ENCODE data around the gene ACSBG1. TPM values are rescaled to one million over a fixed set of nuclear protein-coding genes. Genes with fewer than 3 reads are reported as not detected.

The ACSBG1 gene
- total RNA-seq, 3 donors from 2014 or later, result not detected

GRCh38 chr15:78206326-78207109, 27.8 kb downstream of the ACSBG1 start:
- no peak for DNase-seq
- Mint-ChIP-seq H3K36me3 (ENCODE audit: insufficient read depth) (no peaks in the 10 kb centered on the region), H3K4me1 (ENCODE audit: low read depth) (no peaks in the 10 kb centered on the region), H3K4me3 (no peak overlapping the region), H3K9me3 (no peaks in the 10 kb centered on the region), H3K27me3 (ENCODE audit: low read depth) (no peaks in the 10 kb centered on the region)
- ATAC-seq, result no peak

- Mint-ChIP-seq H3K4me3 (no peak overlapping the region), H3K36me3 (ENCODE audit: insufficient read depth) (no peaks in the 10 kb centered on the region), H3K4me1 (ENCODE audit: low read depth) (no peaks in the 10 kb centered on the region), H3K9me3 (no peaks in the 10 kb centered on the region), H3K27me3 (ENCODE audit: low read depth) (no peaks in the 10 kb centered on the region)
- DNase-seq, result no peak
- ATAC-seq, result no peak
These were observed 28.5 kb downstream of the ACSBG1 start for GRCh38 chr15:78205856-78206255.

DNA sequence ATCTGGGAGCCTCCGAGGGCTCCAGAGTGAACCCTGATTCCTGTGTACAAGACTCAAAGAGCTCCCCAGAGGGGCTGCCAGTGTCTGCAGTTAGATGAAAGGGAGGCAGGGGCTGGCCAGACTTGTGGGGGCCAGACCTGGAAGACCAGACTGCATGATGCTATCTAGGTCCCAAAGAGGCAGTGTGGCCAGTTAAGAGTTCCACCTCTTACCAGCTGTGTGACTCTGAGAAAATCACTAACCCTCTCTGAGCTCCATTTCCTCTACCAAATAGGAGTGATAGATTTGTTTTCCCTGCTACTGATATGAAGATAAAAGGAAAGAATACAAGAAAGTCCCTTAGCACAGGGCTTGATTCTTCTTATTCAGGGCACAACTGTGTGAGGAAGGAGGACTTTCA, 29.0 kb downstream of the ACSBG1 start:
- DNase-seq, result no peak
- no peaks in the 10 kb centered on the region for H3K36me3 Mint-ChIP-seq (ENCODE audit: insufficient read depth)
- H3K4me1 Mint-ChIP-seq (ENCODE audit: low read depth), result no peaks in the 10 kb centered on the region
- no peaks in the 10 kb centered on the region for H3K27me3 Mint-ChIP-seq (ENCODE audit: low read depth)
- no peaks in the 10 kb centered on the region for H3K9me3 Mint-ChIP-seq
- H3K4me3 Mint-ChIP-seq, result no peak overlapping the region
- ATAC-seq, result no peak

- Mint-ChIP-seq H3K36me3 (ENCODE audit: insufficient read depth) (no peaks in the 10 kb centered on the region), H3K4me1 (ENCODE audit: low read depth) (no peaks in the 10 kb centered on the region)
These were observed 29.7 kb downstream of the ACSBG1 start for GRCh38 chr15:78204351-78205309.

DNA sequence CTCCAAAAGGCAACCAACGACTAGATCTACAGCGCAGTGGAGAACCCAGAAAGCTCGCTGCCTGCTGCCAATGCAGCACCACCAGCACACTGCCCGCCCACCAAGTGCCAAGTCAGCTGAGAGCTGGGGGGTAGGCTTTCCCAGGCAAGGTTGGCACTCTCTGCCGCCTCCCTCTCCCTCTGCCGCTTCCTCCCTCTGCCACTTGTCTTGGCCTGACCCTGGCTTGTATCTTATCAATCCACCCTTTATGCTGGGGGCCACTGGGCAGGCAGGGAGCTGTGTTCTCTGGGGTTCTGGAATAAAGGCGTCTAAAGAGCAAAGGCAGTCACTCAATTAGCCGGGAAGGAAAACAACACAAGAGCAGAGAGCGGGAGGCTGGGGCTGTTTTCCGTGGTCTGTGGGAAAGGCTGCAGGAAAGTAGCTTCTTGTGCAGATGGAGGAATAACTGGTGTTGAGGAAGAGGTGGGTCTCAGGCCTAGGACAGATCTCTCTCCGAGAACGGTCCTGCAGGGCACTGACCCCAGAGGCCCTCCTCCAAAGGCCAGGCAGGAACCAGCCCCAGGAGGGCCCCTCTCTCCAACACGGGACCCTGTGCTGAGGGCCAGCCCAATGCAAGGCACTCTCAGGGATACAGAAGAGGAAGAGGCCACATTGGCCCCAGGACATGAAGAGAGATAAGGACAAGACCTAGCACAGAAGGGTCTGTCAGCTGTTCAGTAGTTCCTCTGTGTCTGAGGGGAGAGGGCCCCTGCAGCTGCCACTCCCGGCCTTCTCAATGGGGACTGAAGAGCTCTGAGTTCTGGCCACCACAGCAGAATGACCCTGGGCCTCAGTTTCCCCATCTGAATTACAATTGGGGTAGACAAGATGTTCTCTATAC, 30.8 kb downstream of the ACSBG1 start:
- DNase-seq, result no peak
- H3K27me3 Mint-ChIP-seq (ENCODE audit: low read depth), result no peaks in the 10 kb centered on the region
- no peak for ATAC-seq
- H3K36me3 Mint-ChIP-seq (ENCODE audit: insufficient read depth), result no peaks in the 10 kb centered on the region
- no peak overlapping the region for H3K4me3 Mint-ChIP-seq
- H3K4me1 Mint-ChIP-seq (ENCODE audit: low read depth), result no peaks in the 10 kb centered on the region
- no peaks in the 10 kb centered on the region for H3K9me3 Mint-ChIP-seq

More at GRCh38 chr15:78204351-78205309, 29.7 kb downstream of the ACSBG1 start:
- no peak overlapping the region for H3K4me3 Mint-ChIP-seq
- no peaks in the 10 kb centered on the region for H3K27me3 Mint-ChIP-seq (ENCODE audit: low read depth)
- ATAC-seq, result no peak
- no peak for DNase-seq
- no peaks in the 10 kb centered on the region for H3K9me3 Mint-ChIP-seq

DNA sequence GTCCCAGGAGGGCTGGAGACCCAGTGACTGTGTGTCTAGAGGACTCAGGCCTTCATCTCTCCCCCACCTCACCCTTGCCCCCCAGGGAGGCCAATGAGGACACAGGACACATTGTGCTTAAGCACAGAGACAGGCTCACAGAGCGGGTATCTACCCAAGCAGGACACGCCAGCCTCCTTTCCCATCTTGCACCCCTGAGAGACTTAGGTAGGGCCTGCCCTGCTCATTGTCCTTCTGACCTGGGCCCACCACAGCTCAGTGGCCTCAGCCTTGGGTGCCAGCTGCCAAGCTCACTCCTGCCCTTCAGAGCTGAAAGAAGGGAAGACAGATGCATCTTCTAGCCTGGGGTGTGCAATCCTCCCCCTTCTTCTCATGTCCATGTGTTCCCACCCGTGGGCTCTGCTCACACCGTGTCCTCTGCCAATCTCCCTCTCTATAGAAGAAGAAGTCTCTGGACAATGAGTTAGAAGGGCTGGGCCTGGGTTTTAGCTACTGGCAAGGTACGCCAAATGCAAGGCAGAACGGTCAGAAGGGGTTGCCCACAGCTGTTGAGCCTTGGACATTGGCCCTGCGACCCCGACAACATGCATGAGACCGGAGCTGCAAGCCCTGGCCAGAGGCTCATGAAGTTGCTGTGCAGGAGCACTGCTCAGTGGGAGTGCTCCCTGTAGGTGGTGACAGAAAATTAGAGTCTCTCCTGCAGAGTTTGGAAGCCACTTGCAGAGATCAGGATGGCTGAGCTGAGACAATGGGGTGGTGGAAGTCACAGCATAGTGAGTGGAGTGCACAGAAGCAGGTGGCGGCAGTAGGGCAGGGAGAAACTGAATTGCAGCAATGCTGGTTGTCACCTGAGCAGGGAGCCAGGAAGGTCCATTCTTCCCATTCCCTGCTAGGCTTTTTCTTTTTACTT, 32.8 kb downstream of the ACSBG1 start:
- Mint-ChIP-seq H3K4me1 (ENCODE audit: low read depth) (no peaks in the 10 kb centered on the region), H3K4me3 (no peak overlapping the region), H3K9me3 (no peaks in the 10 kb centered on the region), H3K36me3 (ENCODE audit: insufficient read depth) (no peaks in the 10 kb centered on the region), H3K27me3 (ENCODE audit: low read depth) (no peaks in the 10 kb centered on the region)
- ATAC-seq (no peak), DNase-seq (no peak)

DNA sequence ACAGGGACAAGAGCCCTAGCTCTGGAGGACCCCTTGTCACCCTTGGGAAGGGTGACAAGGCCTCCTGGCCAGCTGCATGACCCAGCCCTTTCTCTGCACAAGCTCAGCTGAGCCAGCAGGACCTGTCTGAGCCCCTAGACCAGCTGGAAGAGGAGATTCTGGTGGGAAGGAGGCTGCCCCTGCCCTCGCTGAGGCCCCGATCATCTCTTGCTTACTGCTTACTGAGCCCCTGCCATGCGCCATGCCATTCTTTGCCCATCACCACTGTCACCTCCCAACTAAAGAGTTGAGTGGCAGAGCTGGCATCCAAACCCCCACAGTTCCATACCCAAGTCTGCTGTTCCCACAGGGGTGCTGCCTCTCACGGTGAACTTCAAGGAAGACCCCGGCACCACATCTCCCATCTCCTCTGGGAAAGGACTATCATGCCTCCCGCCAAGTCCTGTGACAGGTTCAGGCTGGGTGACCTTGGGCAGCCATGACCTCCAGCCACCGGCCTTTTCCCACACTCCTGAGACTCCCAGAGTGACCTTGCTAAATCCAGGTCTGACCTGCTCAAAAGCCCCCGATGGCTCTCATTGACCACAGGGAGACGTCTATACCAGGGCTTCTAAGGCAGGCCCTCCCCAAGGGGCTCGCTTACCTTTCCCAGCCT, 34.0 kb downstream of the ACSBG1 start:
- H3K9me3 Mint-ChIP-seq, result no peaks in the 10 kb centered on the region
- H3K4me3 Mint-ChIP-seq, result no peak overlapping the region
- DNase-seq (no peak), ATAC-seq (no peak)
- H3K27me3 Mint-ChIP-seq (ENCODE audit: low read depth), result no peaks in the 10 kb centered on the region
- no peaks in the 10 kb centered on the region for H3K36me3 Mint-ChIP-seq (ENCODE audit: insufficient read depth)
- H3K4me1 Mint-ChIP-seq (ENCODE audit: low read depth), result no peaks in the 10 kb centered on the region

DNA sequence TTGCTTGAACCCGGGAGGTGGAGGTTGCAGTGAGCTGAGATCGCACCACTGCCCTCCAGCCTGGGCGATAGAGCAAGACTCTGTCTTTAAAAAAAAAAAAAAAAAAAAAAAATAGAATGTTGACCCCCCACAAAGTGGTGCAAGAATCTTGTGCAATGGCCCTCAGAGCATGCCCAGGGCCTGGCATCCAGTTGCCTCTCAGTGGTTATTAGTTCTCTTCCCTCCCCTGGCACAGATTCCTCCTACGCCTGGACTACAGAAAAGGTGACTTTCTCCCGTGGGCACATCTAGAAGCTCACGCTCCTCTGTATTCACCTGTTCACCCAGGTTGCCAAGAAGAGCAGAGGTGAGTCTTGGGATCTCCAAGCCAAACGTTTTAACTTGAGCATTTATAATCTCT, 36.7 kb downstream of the ACSBG1 start:
- no peak for ATAC-seq
- Mint-ChIP-seq H3K27me3 (ENCODE audit: low read depth) (no peaks in the 10 kb centered on the region), H3K36me3 (ENCODE audit: insufficient read depth) (no peaks in the 10 kb centered on the region), H3K4me1 (ENCODE audit: low read depth) (no peaks in the 10 kb centered on the region), H3K4me3 (no peak overlapping the region), H3K9me3 (no peaks in the 10 kb centered on the region)
- DNase-seq, result no peak

GRCh38 chr15:78195735-78196201, 38.6 kb downstream of the ACSBG1 start:
- H3K4me3 Mint-ChIP-seq, result no peak overlapping the region
- DNase-seq, result peak; percentile 45
- no peaks in the 10 kb centered on the region for H3K4me1 Mint-ChIP-seq (ENCODE audit: low read depth)
- H3K36me3 Mint-ChIP-seq (ENCODE audit: insufficient read depth), result no peaks in the 10 kb centered on the region
- peak; percentile 80 to 85 for ATAC-seq
- peaks cover 5% of the 10 kb centered on the region for H3K9me3 Mint-ChIP-seq
- no peaks in the 10 kb centered on the region for H3K27me3 Mint-ChIP-seq (ENCODE audit: low read depth)

DNA sequence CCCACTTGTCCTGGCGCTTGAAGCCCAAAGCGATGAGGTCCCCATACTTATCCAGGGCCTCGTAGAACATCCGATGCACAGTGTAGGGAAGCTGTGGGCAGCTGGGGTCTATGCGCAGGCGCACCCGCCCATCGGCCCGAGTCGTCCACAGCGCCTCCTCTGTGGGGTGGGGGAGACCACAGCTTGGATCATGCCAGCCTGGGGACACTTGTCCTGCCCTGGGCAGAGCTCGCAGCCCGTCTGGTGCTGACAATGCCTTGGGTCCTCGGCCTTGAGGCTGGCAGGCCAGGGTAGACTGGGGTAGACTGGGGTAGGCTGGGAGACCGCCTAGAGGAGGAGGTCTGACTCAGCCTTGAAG, 39.8 kb downstream of the ACSBG1 start:
- no peak for ATAC-seq
- Mint-ChIP-seq H3K9me3 (peaks cover 8% of the 10 kb centered on the region), H3K27me3 (ENCODE audit: low read depth) (no peaks in the 10 kb centered on the region), H3K4me1 (ENCODE audit: low read depth) (no peaks in the 10 kb centered on the region), H3K36me3 (ENCODE audit: insufficient read depth) (no peaks in the 10 kb centered on the region), H3K4me3 (no peak overlapping the region)
- no peak for DNase-seq

- H3K36me3 Mint-ChIP-seq (ENCODE audit: insufficient read depth), result no peaks in the 10 kb centered on the region
- H3K27me3 Mint-ChIP-seq (ENCODE audit: low read depth), result no peaks in the 10 kb centered on the region
- DNase-seq, result no peak
- no peaks in the 10 kb centered on the region for H3K4me1 Mint-ChIP-seq (ENCODE audit: low read depth)
- no peak for ATAC-seq
- no peak overlapping the region for H3K4me3 Mint-ChIP-seq
- peaks cover 8% of the 10 kb centered on the region for H3K9me3 Mint-ChIP-seq
These were observed 40.4 kb downstream of the ACSBG1 start for GRCh38 chr15:78193731-78194567.

DNA sequence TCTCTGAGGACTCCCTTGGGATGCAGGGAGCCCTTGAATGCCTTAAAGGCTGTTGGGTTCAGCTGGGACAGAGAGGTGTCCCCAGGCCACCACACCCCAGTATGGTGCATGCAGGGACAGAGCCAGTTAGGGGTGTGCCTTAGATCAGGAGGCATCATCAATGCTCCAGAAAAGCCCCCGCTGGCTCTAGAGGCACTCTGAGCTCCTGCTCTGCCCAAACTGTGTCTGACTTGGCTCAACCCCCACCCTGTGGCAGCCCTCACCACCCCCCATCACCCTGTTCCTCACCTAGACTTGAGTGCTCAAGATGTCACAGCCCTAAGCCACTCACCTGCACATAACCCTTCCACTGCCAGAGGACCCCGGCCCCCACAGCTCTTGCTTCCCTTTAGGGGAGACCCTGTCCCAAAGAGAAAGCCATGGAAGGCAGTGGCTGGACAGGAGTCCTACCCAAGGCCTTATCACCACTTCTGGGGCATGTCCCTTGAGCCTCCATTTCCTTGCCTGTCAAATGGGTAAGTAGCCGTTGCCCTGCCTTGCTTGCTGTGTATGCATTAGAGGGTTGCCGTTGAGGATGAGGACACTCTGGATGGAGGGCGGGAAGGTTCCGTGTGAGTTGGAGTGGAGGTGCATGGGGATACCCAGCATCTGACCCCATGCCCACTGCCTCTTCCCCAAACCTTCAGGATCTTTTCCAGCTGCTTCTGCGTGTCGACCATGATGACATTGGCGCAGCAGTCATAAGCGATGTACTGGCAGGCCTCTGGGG, 41.4 kb downstream of the ACSBG1 start:
- no peaks in the 10 kb centered on the region for H3K27me3 Mint-ChIP-seq (ENCODE audit: low read depth)
- no peaks in the 10 kb centered on the region for H3K4me1 Mint-ChIP-seq (ENCODE audit: low read depth)
- no peak for DNase-seq
- no peak overlapping the region for H3K4me3 Mint-ChIP-seq
- H3K9me3 Mint-ChIP-seq, result peaks cover 8% of the 10 kb centered on the region
- no peaks in the 10 kb centered on the region for H3K36me3 Mint-ChIP-seq (ENCODE audit: insufficient read depth)
- peak in 1 of 2 donors; percentile 7 for ATAC-seq

All from activated T-cell treated with anti-CD3 and anti-CD28 coated beads, Interleukin-2, amount 50 U/mL, for 4 hours (primary cell).